Mucosa of rectum (tissue), 2 donors: ENCODE data around the gene SMG6.

Source experiments
- H3K27ac ChIP-seq, 2 donors: one replicate each; pipeline ENCODE4 v1.7.0; 2013; ENCODE audit warnings: inconsistent platforms in 2 of 2, low read depth in 2 of 2, low read length in 2 of 2
- H3K27me3 ChIP-seq, 2 donors: one replicate each; pipeline ENCODE4 v1.7.0; 2013; ENCODE audit warnings: low read length in 2 of 2; ENCODE audit not compliant: control insufficient read depth in 2 of 2, insufficient read depth in 2 of 2
- H3K36me3 ChIP-seq, 2 donors: one replicate each; pipeline ENCODE4 v1.7.0; 2013; ENCODE audit warnings: low read length in 2 of 2; ENCODE audit not compliant: control insufficient read depth in 2 of 2, insufficient read depth in 2 of 2
- H3K4me1 ChIP-seq, 2 donors: one replicate each; pipeline ENCODE4 v1.7.0; 2013; ENCODE audit warnings: low read length in 2 of 2, mild to moderate bottlenecking in 1 of 2; ENCODE audit not compliant: control insufficient read depth in 2 of 2, insufficient read depth in 2 of 2
- H3K4me3 ChIP-seq, 2 donors: one replicate each; pipeline ENCODE4 v1.7.0; 2013; ENCODE audit warnings: low read length in 2 of 2
- H3K9ac ChIP-seq, 2 donors: one replicate each; pipeline ENCODE4 v1.7.0; 2013; ENCODE audit warnings: low read length in 2 of 2, low read depth in 1 of 2, mild to moderate bottlenecking in 1 of 2
- H3K9me3 ChIP-seq, 2 donors: one replicate each; pipeline ENCODE4 v1.7.0; 2013; ENCODE audit warnings: low read length in 2 of 2; ENCODE audit not compliant: control insufficient read depth in 2 of 2
- donor health status: healthy.
- donor health status: Normal muscosa, but diverticular disease.

SMG6 gene

DNA sequence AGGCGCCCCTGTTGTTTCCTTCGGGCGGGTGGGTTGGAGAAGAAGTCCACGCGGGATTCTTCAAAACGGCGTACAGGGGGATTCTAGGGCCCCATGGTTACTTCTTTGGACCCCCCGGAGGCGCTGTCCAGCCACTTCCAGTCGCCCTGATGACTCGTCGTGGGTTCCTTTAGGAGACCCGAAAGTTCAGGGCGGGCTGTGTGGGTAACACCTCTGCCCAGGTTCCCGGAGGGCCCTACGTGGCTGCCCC lies 249.4 kb downstream of the SMG6 start:
- Histone ChIP-seq H3K4me3 (peak overlapping the region; percentile 55 to 61), H3K27me3 (peaks cover 13 to 31% of the 10 kb centered on the region in 2 donors), H3K9ac (peak overlapping the region in 1 of 2 donors; percentile 41), H3K9me3 (no peaks in the 10 kb centered on the region), H3K4me1 (peaks cover 20 to 34% of the 10 kb centered on the region in 2 donors), H3K27ac (peak overlapping the region; percentile 67 to 84), H3K36me3 (no peaks in the 10 kb centered on the region)

DNA sequence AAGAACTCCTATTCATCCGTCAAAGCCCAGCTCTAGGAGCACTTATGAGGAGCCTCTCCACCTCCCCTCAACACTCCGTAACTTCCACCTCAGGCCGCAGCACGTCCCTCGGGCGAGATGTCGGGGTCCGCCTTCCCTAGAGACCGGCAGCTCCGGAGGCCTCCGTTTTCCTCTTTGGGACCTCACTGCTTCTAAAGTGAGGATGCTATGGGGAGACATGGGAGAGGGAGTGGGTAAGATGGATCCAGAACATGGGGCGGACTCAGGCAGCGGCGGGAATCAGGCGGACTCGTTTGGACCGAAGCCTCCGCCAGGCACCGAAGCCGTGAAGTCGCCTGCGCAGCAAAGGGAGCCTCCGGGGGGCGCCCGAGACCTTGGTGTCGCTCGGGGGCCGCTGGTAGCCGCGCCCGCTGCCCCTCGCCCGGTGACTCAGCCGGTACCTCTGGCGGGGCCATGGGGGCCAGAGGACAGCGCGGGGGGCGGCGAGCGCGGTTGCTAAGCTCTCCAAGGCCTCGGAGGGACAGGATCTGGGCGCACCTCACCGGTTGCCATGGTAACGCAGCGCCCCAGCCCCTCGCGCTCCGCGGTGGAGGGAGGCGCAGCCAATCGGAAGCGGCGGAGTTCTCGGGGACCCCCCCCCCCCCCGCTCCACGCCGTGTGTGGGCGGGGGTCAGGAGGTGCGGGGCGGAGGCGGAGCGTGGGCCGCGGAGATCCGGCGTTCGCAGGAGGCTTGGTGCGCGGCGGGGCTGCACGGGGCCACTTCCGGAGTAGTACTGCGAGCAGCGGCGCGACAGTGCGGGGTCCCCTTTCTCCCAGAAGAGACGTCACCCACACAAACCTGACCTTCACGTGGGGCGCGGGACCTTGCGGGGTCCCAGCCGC lies 250.0 kb downstream of the SMG6 start:
- peak overlapping the region in 1 of 2 donors; percentile 14 for H3K9ac ChIP-seq

DNA sequence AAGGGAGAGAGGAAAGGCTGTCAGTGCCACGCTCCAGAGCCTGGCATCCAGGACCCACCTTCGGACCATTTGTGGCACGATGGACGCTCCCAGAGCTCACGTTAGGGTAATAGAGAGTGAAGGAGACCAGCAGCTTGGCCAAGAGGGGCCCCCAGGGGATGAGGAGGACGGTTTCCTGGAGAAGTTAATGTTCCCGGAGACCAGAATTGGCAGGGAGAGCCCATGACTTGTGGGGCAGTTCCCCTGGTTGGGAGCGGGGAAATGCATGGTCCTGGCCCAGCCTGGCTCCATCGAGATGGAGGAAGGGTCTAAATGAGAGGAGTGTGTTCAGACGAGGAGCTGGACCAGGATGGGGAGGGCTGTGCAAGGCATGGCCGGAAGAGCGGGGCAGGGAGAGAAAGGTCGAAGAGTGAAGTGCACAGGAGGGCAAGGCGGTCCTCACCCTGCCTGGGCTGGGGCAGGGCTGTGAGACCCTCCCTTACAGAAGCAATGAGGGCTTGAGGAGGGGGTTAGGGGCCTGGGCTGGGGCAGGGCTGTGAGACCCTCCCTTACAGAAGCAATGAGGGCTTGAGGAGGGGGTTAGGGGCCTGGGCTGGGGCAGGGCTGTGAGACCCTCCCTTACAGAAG lies 251.5 kb downstream of the SMG6 start:
- H3K4me1 ChIP-seq: peaks cover 15 to 31% of the 10 kb centered on the region in 2 donors
- no peak overlapping the region for H3K9ac ChIP-seq
- H3K36me3 ChIP-seq: no peaks in the 10 kb centered on the region
- no peaks in the 10 kb centered on the region for H3K9me3 ChIP-seq
- no peak overlapping the region for H3K27ac ChIP-seq
- peaks cover 10 to 23% of the 10 kb centered on the region in 2 donors for H3K27me3 ChIP-seq
- no peak overlapping the region for H3K4me3 ChIP-seq

More for the DNA sequence above, 250.0 kb downstream of the SMG6 start:
- Histone ChIP-seq H3K4me3 (peak overlapping the region; percentile 55 to 61), H3K4me1 (peaks cover 22 to 38% of the 10 kb centered on the region in 2 donors), H3K36me3 (no peaks in the 10 kb centered on the region), H3K9me3 (no peaks in the 10 kb centered on the region), H3K27me3 (peaks cover 13 to 31% of the 10 kb centered on the region in 2 donors), H3K27ac (peak overlapping the region; percentile 67 to 84)

DNA sequence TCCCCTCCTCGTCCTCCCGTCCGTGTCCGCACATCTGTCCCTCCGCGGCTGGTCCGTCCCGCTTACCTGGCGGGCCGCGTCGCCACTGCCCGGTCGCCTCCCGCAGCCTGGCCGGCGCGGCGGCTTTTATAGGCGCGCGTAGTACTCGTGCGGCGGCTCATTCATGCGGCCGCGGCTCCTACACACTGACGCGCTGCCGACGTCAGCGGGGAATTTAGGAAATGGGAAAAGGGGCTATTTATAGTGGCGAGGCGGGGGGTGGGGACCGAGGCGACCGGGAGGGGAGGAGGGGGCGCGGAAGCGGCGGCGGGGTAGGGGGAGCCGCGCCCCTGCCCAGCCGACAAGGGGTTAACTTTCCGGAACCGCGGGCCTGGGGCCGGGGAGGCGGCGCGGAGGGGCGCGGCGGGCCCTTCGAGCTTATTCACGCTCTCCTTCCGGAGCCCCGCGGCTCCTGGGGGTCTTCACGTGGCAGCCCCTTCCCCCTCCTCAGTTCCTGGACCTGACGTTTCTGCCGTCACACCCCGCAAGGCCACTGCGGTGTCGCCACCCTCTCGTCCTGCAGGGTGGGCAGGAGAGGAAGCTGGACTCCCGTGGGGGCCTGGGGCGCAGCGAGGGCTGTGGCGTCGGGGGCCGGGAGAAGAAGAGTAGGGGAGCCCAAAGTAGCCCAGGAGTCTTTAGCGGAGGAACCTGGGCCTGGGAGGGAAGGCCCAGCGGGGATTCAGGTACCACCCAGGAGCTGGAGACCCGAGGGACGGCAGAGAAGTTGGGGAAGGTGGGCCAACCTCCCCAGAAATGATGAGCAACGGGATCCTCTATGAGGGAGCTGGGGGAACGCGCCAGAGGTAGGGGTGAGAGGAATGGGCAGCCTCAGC lies 252.3 kb downstream of the SMG6 start:
- Histone ChIP-seq H3K9ac (no peak overlapping the region), H3K4me3 (no peak overlapping the region), H3K27me3 (peaks cover 10 to 20% of the 10 kb centered on the region in 2 donors), H3K36me3 (no peaks in the 10 kb centered on the region), H3K4me1 (peaks cover 11 to 26% of the 10 kb centered on the region in 2 donors), H3K9me3 (no peaks in the 10 kb centered on the region), H3K27ac (no peak overlapping the region)

GRCh38 chr17:2050300-2051060 lies 253.1 kb downstream of the SMG6 start:
- no peak overlapping the region for H3K9ac ChIP-seq
- peak overlapping the region; percentile 26 to 78 for H3K4me3 ChIP-seq
- H3K27me3 ChIP-seq: peaks cover 10 to 18% of the 10 kb centered on the region in 2 donors
- no peak overlapping the region for H3K27ac ChIP-seq
- H3K9me3 ChIP-seq: no peaks in the 10 kb centered on the region
- H3K36me3 ChIP-seq: no peaks in the 10 kb centered on the region
- peaks cover 11 to 22% of the 10 kb centered on the region in 2 donors for H3K4me1 ChIP-seq

GRCh38 chr17:2049333-2050299 lies 254.0 kb downstream of the SMG6 start:
- H3K36me3 ChIP-seq: no peaks in the 10 kb centered on the region
- peak overlapping the region; percentile 75 to 78 for H3K4me3 ChIP-seq
- peak overlapping the region; percentile 32 to 37 for H3K27ac ChIP-seq
- peak overlapping the region; percentile 32 to 70 for H3K9ac ChIP-seq
- peaks cover 11 to 18% of the 10 kb centered on the region in 2 donors for H3K4me1 ChIP-seq
- H3K9me3 ChIP-seq: no peaks in the 10 kb centered on the region
- peaks cover 10 to 17% of the 10 kb centered on the region in 2 donors for H3K27me3 ChIP-seq

DNA sequence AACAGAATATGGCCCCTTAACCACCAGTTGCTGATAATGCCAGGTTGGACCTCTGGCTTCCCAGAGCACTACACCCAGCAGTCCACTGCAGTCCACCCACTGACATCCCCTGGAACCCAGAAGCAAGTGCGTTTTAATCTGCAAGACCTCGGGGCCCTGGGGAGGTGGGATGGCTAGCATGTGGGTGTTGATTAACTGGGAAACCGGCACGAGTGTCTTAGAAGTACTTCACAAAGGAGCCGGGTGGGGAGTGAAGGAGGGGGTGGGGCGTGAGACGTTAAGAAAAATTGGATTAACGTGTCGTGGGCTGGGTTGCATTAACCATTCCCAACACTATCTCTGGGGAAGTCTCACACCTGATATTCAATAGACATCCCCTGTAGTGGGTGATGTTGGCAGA lies 254.8 kb downstream of the SMG6 start:
- peak overlapping the region in 1 of 2 donors; percentile 78 for H3K4me3 ChIP-seq
- H3K9ac ChIP-seq: no peak overlapping the region
- no peaks in the 10 kb centered on the region for H3K9me3 ChIP-seq
- peaks cover 6 to 9% of the 10 kb centered on the region in 2 donors for H3K27me3 ChIP-seq
- H3K36me3 ChIP-seq: peaks cover 0 to 2% of the 10 kb centered on the region in 2 donors
- peaks cover 9 to 15% of the 10 kb centered on the region in 2 donors for H3K4me1 ChIP-seq
- H3K27ac ChIP-seq: no peak overlapping the region

DNA sequence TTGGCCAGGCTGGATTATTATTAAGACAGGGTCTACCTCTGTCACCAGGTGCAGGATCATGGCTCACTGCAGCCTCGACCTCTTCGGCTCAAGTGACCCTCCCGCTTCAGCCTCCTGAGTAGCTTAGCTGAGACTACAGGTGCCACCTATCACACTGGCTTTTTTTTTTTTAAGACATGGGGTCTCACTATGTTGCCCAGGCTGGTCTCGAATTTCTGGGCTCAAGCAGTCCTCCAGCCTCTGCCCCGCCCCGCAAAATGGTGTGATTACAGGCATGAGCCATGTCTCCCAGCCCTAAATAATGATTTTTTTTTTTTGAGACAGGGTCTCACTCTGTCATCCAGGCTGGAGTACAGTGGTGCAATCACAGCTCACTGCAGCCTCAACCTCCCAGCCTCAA lies 256.0 kb downstream of the SMG6 start:
- H3K9me3 ChIP-seq: no peaks in the 10 kb centered on the region
- H3K4me3 ChIP-seq: no peak overlapping the region
- no peak overlapping the region for H3K9ac ChIP-seq
- peaks cover 13 to 16% of the 10 kb centered on the region in 2 donors for H3K4me1 ChIP-seq
- peaks cover 0 to 11% of the 10 kb centered on the region in 2 donors for H3K36me3 ChIP-seq
- H3K27ac ChIP-seq: no peak overlapping the region
- peaks cover 3 to 9% of the 10 kb centered on the region in 2 donors for H3K27me3 ChIP-seq
